Mesenteric fat pad (tissue), 1 donor: ENCODE measurements around the gene SFXN5. TPM values are rescaled to one million over a fixed set of nuclear protein-coding genes. Genes with fewer than 3 reads are reported as not detected.

ENCODE experiments used
- DNase-seq: peaks from one replicate; pipeline ENCODE4 v3.0.0-alpha.2; 2020; ENCODE audit warnings: low spot score
- total RNA-seq: library from RNA; stranded (reverse); fragmentation: NEBNext Ultra II Directional; extraction: Animal tissue kit (Norgen Biotek cat#: 25700); gene quantifications from one replicate; pipeline ENCODE4 v1.2.1, GENCODE V29; 2021
- donor health status: DM: yes; HTN: yes; CAD: no.

SFXN5 gene
- total RNA-seq, 1 donor from 2014 or later = 11.7 TPM

- no peak for DNase-seq
Measured at GRCh38 chr2:73054980-73055379, 16.5 kb downstream of the SFXN5 start.

GRCh38 chr2:73053316-73054114 lies 18.0 kb downstream of the SFXN5 start:
- no peak for DNase-seq

GRCh38 chr2:73050121-73050545 lies 21.4 kb downstream of the SFXN5 start:
- DNase-seq = no peak

- DNase-seq = no peak
Measured at GRCh38 chr2:73043929-73044832, 27.3 kb downstream of the SFXN5 start.

- no peak for DNase-seq
Measured at GRCh38 chr2:73043276-73043675, 28.2 kb downstream of the SFXN5 start.

- DNase-seq = no peak
Measured at GRCh38 chr2:73037947-73038585, 33.4 kb downstream of the SFXN5 start.

GRCh38 chr2:73036766-73037165 lies 34.7 kb downstream of the SFXN5 start:
- no peak for DNase-seq

GRCh38 chr2:73035899-73036711 lies 35.4 kb downstream of the SFXN5 start:
- no peak for DNase-seq

- no peak for DNase-seq
Measured at GRCh38 chr2:73034661-73035375, 36.7 kb downstream of the SFXN5 start.

GRCh38 chr2:73033766-73034381 lies 37.6 kb downstream of the SFXN5 start:
- no peak for DNase-seq

- DNase-seq = no peak
Measured at GRCh38 chr2:73033142-73033765, 38.3 kb downstream of the SFXN5 start.

GRCh38 chr2:73032702-73033097 lies 38.8 kb downstream of the SFXN5 start:
- DNase-seq = no peak

- DNase-seq = no peak
Measured at GRCh38 chr2:73031725-73032701, 39.5 kb downstream of the SFXN5 start.

- DNase-seq = no peak
Measured at GRCh38 chr2:73031095-73031678, 40.3 kb downstream of the SFXN5 start.

- no peak for DNase-seq
Measured at GRCh38 chr2:73028841-73029240, 42.7 kb downstream of the SFXN5 start.

- DNase-seq = no peak
Measured at GRCh38 chr2:73027340-73027739, 44.2 kb downstream of the SFXN5 start.

GRCh38 chr2:73023497-73023896 lies 48.0 kb downstream of the SFXN5 start:
- DNase-seq = no peak
